Neuron (in vitro differentiated cells): ENCODE data around the gene DLGAP1.
"Not testable (repeated sequence)": the region's sequence is repeated elsewhere in the genome, so short reads cannot be mapped to it uniquely, and the experiment has no call there.

Source experiments
- H2AFZ ChIP-seq: one replicate; pipeline ENCODE4 v1.6.1; 2013; ENCODE audit warnings: low read depth, mild to moderate bottlenecking, inconsistent platforms, low read length, moderate library complexity
- H3K27me3 ChIP-seq: one replicate; pipeline ENCODE4 v1.6.1; 2013; ENCODE audit warnings: low read length; ENCODE audit not compliant: insufficient read depth
- H3K36me3 ChIP-seq: one replicate; pipeline ENCODE4 v1.6.1; 2013; ENCODE audit warnings: low read length; ENCODE audit not compliant: insufficient read depth
- H3K4me1 ChIP-seq: one replicate; pipeline ENCODE4 v1.6.1; 2013; ENCODE audit warnings: low read length; ENCODE audit not compliant: insufficient read depth
- H3K4me3 ChIP-seq: 2 replicates; pipeline ENCODE4 v1.5.1; 2013; ENCODE audit warnings: mild to moderate bottlenecking, low read length, moderate library complexity
- H3K9me3 ChIP-seq: one replicate; pipeline ENCODE4 v1.6.1; 2013; ENCODE audit warnings: low read length

Gene DLGAP1

DNA sequence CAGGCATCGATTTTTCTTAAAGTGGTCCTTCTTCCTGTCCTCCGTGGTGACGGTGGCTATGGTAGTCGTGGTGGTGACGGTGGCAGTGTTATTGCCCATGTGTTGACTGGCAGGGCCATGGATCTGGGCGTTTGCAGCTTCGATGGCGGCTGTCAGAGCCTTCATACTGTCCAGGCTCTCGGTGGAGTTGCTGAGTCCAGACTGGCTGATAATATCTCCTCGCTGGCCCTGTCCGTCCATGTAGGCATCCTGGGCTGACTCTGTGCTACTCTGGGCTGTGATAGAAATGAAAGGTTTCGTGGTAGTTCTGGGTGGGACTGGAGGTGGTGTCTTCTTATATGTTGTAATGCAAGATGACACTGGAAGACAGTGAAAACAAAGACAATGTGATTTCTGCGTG lies 873.2 kb downstream of the DLGAP1 start:
- H2AFZ ChIP-seq, result no peak overlapping the region
- H3K36me3 ChIP-seq, result no peaks in the 10 kb centered on the region
- H3K9me3 ChIP-seq, result no peaks in the 10 kb centered on the region
- no peaks in the 10 kb centered on the region for H3K4me1 ChIP-seq
- no peaks in the 10 kb centered on the region for H3K27me3 ChIP-seq
- H3K4me3 ChIP-seq, result no peak overlapping the region

DNA sequence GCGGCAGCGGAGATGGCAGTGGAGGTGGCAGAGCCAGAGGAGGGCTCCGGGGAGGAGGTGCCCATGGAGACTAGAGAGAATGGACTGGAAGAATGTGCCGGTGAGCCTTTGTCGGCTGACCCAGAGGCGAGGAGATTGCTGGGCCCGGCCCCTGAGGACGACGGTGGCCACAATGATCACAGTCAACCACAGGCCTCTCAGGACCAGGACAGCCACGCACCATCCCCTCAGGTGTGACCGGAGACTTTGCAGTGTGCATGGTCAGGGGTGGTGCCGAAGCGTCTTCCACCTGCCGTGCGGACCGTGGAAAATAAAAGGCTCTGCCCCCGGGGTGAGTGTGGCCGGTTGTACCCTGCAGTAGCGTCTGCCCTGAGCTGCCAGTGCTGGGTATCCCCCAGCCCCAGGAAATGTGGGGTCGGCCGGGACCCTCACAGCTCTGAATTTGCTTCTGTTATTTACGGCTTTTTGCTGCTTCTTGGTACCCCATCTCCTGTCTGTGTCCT lies 874.5 kb downstream of the DLGAP1 start:
- H2AFZ ChIP-seq, H3K27me3 ChIP-seq, H3K4me1 ChIP-seq, H3K36me3 ChIP-seq, H3K9me3 ChIP-seq, H3K4me3 ChIP-seq: not testable (repeated sequence)

DNA sequence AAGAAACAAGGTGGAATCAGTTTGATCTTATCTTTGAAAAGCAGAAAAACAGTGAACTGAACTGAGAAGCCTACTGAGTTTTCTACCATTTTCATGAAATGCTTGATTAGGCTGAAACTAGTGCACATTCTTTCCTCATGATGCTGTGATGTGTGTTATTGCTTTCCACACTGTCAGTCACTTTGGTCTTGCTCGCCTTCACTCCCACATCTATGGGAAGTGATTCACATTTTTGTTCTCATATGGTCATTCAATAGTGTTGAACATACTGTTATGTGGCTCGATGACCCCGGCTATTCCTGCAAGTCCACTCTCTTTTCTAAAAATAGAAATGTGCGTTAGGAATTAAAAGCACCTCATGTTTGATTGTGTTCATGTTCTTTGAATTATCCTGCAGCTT lies 875.4 kb downstream of the DLGAP1 start:
- Histone ChIP-seq H3K4me1 (no peaks in the 10 kb centered on the region), H2AFZ (no peak overlapping the region), H3K36me3 (no peaks in the 10 kb centered on the region), H3K9me3 (no peaks in the 10 kb centered on the region), H3K27me3 (no peaks in the 10 kb centered on the region), H3K4me3 (no peak overlapping the region)

DNA sequence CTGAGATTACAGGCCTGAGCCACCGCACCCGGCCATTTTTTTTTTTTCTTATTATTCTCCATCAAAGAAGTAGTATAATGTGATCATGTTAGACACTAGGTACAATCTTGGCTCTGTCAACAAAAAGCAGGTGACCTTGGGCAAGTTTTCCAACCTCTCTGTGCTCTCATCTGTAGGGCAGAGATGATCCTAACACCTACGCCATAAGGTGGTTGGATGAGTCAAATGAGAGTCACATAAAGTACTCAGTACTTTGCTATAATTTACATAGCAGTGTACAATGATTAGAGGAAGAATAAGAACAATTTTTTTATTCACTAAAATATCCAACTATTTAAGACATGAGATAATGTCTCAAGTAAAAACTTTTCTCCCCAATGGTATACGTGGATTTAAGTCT lies 876.5 kb downstream of the DLGAP1 start:
- H2AFZ ChIP-seq, result no peak overlapping the region
- no peaks in the 10 kb centered on the region for H3K9me3 ChIP-seq
- no peaks in the 10 kb centered on the region for H3K36me3 ChIP-seq
- H3K4me3 ChIP-seq, result no peak overlapping the region
- no peaks in the 10 kb centered on the region for H3K27me3 ChIP-seq
- H3K4me1 ChIP-seq, result no peaks in the 10 kb centered on the region

GRCh38 chr18:3577281-3577855 lies 877.7 kb downstream of the DLGAP1 start:
- Histone ChIP-seq H3K4me1 (no peaks in the 10 kb centered on the region), H2AFZ (no peak overlapping the region), H3K9me3 (no peaks in the 10 kb centered on the region), H3K4me3 (no peak overlapping the region), H3K27me3 (no peaks in the 10 kb centered on the region), H3K36me3 (no peaks in the 10 kb centered on the region)

- Histone ChIP-seq H3K4me1 (no peaks in the 10 kb centered on the region), H2AFZ (no peak overlapping the region), H3K36me3 (no peaks in the 10 kb centered on the region), H3K4me3 (no peak overlapping the region), H3K27me3 (no peaks in the 10 kb centered on the region), H3K9me3 (no peaks in the 10 kb centered on the region)
Observed at GRCh38 chr18:3572761-3573160, 882.3 kb downstream of the DLGAP1 start.

DNA sequence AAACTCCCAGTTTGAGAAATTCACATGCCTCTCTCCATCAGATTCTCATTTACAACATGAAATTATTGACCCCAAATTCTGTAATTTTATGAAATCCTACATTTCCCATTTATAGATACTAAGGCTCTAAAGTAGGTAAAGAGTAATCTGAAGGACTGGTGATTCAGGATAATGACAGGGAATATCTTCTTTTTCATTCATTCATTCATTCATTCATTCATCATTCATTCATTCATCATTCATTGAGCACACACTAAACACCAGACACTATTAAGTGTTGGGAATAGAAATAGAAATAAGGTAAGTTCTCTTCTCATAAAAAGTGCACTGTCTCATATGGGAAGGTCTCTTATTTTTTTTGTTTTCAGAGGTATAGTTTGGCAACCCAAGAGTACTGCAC lies 888.3 kb downstream of the DLGAP1 start:
- no peak overlapping the region for H2AFZ ChIP-seq
- no peaks in the 10 kb centered on the region for H3K27me3 ChIP-seq
- no peaks in the 10 kb centered on the region for H3K9me3 ChIP-seq
- no peaks in the 10 kb centered on the region for H3K36me3 ChIP-seq
- H3K4me1 ChIP-seq, result no peaks in the 10 kb centered on the region
- no peak overlapping the region for H3K4me3 ChIP-seq

DNA sequence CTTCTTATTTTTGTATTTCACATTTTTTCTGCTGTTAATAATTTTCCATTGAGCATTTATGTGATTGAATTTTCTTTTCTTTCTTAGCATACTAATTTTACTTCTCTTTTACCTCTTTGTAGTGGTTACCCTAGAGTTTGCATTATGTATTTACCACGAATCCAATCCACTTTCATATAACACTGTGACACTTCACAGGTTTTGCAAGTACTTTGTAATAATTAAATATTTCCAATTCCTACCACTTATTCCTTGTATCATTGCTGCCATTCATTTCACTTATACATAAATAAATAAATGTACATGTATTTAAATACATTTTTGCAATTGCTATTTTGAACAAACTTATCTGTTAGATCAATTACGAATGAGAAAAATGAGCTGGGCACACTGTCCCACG lies 894.4 kb downstream of the DLGAP1 start:
- Histone ChIP-seq H3K9me3 (no peaks in the 10 kb centered on the region), H3K4me1 (no peaks in the 10 kb centered on the region), H3K4me3 (no peak overlapping the region), H3K36me3 (no peaks in the 10 kb centered on the region), H2AFZ (no peak overlapping the region), H3K27me3 (no peaks in the 10 kb centered on the region)

GRCh38 chr18:3554811-3555427 lies 900.2 kb downstream of the DLGAP1 start:
- Histone ChIP-seq H3K36me3 (no peaks in the 10 kb centered on the region), H3K9me3 (no peaks in the 10 kb centered on the region), H3K4me3 (no peak overlapping the region), H3K4me1 (peaks cover 6% of the 10 kb centered on the region), H3K27me3 (no peaks in the 10 kb centered on the region), H2AFZ (no peak overlapping the region)

DNA sequence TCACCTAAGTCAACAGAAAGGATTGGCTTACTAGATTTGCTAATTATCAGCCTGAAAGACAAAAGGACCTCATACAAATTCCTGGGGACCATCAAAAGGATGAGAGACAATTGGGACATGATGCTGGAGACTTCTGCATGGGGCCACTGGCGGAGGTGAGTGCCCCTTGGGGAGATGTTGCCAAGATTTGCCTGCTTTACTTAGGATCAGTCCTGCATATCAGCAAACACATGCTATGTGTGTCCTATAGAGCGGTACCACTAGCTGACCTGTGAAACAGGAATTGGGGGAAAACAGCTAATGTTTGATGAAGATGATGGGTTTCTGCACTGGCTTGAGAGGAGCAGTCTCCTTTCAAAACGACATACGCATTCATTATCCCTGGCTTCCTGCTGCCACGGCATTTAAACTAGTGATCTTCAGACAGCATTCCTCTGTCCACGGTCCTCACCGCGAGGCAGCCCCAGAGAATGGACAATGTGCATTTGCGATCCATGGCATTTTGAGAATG lies 901.0 kb downstream of the DLGAP1 start:
- H3K9me3 ChIP-seq, result no peaks in the 10 kb centered on the region
- H3K4me3 ChIP-seq, result no peak overlapping the region
- no peak overlapping the region for H2AFZ ChIP-seq
- no peaks in the 10 kb centered on the region for H3K36me3 ChIP-seq
- H3K27me3 ChIP-seq, result no peaks in the 10 kb centered on the region
- peaks cover 6% of the 10 kb centered on the region for H3K4me1 ChIP-seq

DNA sequence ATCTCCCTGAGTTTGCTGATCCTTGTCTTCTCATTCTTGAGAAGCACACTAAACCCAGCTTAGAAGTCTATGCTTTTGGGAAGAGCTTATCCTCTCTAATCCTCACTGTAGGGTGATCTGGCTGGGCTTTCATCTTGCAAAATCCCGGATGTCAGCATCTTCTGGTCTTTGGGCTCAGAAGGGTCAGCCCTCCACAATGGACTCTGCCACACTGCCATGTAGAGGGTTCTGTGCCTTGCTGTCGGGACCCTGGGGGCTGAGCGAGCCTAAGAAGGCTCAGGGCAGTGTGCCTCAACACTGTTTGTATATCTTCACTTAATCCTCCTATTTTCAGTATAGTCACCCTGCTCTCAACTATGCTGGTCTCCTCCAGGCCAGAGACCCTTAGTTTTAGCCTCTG lies 902.8 kb downstream of the DLGAP1 start:
- Histone ChIP-seq H3K36me3 (no peaks in the 10 kb centered on the region), H3K9me3 (no peaks in the 10 kb centered on the region), H2AFZ (no peak overlapping the region)

GRCh38 chr18:3547891-3548615 lies 907.1 kb downstream of the DLGAP1 start:
- H3K36me3 ChIP-seq, result no peaks in the 10 kb centered on the region
- H3K27me3 ChIP-seq, result no peaks in the 10 kb centered on the region
- H3K4me3 ChIP-seq, result no peak overlapping the region
- no peak overlapping the region for H2AFZ ChIP-seq
- no peaks in the 10 kb centered on the region for H3K9me3 ChIP-seq
- no peaks in the 10 kb centered on the region for H3K4me1 ChIP-seq

More for the DNA sequence above, 902.8 kb downstream of the DLGAP1 start:
- Histone ChIP-seq H3K4me1 (peaks cover 6% of the 10 kb centered on the region), H3K27me3 (no peaks in the 10 kb centered on the region), H3K4me3 (no peak overlapping the region)

DNA sequence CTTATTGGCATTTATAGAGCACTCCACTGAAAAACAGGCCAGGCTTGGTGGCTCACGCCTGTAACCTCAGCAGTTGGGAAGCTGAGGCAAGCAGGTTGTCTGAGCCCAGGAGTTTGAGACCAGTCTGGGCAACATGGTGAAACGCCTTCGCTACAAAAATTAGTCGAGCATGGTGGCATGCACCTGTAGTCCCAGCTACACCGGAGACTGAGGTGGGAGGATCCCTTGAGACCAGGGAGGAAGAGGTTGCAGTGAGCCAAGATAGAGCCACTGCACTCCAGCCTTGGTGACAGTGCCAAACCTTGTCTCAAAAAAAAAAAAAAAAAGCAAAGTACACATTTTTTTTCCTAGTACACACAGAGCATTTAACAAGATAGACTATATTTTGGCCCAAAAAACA lies 909.0 kb downstream of the DLGAP1 start:
- Histone ChIP-seq H3K27me3 (no peaks in the 10 kb centered on the region), H3K4me3 (no peak overlapping the region), H3K36me3 (no peaks in the 10 kb centered on the region), H3K4me1 (no peaks in the 10 kb centered on the region), H3K9me3 (no peaks in the 10 kb centered on the region), H2AFZ (no peak overlapping the region)
